Activated T-cell treated with anti-CD3 and anti-CD28 coated beads, Interleukin-2, amount 50 U/mL, for 1 hour (primary cell): Measurements from ENCODE around the gene SFT2D1.
A peak's percentile ranks its signal among the peaks of the same experiment; 100 is the strongest.

Experiments
- DNase-seq: peaks from one replicate; pipeline ENCODE4 v3.0.0-alpha.2; 2020

The SFT2D1 gene

DNA sequence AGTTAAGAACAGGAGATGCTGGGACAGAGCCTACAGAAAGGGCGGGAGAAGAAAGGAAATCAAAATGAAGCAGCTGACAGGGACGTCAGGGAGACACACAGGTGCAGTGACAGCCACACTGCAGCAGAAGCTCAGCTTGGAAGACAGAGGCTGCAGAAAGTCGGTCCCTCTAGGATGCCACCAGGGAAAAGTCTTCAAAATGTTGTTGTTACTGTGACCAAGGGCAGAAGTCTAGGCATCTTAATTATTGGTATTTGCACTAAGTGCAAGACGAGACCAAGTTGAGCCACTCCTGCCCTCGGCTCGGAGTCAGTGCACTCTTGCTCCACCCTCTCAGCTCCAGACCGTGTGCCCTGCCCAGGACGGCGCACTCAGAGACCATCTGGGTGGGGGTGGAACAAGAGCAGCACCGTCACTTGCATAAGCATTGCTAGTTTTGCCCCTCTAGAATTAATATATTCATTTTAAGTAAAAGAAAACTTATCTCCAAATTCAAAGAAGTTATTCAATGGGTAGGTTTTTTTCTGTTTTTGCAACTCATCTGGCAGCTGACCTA lies 36.7 kb downstream of the SFT2D1 start:
- DNase-seq: no peak

DNA sequence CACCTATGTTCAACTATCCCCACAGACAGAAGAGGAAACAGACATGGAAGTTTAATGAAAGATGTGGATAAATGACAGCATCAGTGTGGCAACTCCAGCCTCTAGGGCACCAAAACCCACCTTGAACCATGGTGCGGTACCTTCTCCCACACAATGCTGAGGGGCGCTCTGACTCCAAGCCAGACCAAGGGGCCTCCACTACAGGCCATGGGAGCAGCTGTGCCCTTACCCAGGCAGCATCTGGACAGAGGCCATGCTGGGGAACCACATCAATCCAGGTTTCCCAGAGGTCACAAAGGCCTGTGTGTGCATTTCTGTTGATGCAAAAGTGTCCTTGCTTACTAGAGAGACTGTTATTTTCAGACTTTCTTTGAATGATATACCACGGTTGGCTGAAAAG lies 38.2 kb downstream of the SFT2D1 start:
- DNase-seq: no peak

DNA sequence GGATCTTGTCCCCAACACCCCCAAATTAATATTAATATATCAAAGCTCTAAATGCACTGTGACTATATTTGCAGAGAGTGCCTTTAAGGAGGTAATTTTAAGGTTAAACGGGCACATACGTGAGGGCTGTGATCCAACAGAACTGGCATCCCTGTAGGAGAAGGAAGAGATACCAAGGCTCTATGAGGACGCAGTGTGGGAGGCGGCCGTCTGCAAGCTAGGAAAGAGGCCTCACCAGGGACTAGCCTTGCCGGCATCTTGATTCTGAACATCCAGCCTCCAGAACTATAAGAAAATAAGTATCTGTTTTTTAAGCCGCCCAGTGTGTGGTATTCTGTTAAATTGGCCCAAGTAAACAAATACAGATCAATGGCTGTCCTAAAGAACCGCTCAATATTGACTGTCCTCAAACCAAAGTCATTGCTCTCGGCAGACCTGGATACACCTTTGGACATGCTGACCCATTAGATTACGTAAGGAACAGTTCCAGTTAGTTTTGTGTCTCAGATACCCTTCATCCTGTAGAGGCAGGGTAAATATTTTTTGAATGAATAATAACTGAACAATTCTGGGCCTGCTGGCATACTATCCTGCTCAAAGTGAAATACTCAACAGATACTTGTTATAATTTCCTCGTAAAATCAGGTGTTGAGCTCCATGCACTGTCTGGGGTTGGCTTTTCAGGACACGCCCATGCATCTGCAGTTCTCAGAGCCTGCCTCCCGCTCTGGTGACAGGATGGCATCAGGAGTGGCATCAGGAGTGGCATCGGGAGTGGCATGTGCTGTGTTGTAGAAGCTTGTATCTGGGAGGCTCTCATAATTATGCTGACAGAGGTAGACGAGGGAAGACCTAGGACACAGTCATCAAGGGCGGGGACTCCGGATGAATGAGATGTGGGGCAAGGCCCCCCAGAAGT lies 40.5 kb downstream of the SFT2D1 start:
- DNase-seq: no peak

GRCh38 chr6:166300357-166300987 lies 41.9 kb downstream of the SFT2D1 start:
- no peak for DNase-seq

GRCh38 chr6:166297606-166298005 lies 44.7 kb downstream of the SFT2D1 start:
- DNase-seq: no peak

DNA sequence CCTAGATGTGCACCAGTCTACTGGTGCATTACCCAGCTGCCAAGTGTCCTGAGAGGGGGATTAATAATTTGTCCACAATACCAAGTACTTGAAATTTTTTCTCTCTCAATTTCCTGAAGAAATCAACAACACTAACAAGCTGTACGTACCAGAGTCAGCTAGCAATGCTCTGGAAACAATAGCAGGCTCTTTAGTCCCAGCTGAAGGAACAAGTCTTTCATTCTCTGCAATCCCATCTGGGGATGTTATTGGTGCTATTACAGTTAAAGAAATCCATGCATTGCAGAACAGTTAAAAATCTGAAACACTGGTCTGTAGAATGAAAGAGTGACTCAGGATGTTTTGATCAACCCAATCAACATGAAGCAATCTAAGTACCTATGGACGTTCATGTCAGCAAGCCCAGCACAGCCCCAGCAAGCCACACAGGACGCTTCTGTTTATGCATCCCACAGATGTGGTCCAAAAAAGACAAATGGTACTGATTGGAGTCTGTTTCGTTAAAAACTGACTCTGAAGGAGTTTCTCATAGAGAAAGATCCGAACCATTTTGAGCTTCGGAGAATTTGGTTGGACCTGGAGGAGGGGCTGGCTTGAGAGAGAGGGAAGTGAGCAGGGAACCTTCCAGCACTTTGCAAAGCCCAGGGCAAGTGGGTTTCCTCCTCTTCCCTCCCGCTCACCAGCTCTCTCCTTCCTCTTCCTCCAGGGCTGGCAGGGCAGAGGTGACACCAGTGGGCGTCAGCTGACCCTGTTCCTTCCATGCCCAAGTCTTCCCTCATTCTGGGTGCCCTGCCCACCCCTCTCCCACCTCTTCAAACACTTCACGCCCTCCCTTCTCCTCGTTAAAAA lies 46.1 kb downstream of the SFT2D1 start:
- no peak for DNase-seq

GRCh38 chr6:166293731-166294584 lies 48.4 kb downstream of the SFT2D1 start:
- no peak for DNase-seq

DNA sequence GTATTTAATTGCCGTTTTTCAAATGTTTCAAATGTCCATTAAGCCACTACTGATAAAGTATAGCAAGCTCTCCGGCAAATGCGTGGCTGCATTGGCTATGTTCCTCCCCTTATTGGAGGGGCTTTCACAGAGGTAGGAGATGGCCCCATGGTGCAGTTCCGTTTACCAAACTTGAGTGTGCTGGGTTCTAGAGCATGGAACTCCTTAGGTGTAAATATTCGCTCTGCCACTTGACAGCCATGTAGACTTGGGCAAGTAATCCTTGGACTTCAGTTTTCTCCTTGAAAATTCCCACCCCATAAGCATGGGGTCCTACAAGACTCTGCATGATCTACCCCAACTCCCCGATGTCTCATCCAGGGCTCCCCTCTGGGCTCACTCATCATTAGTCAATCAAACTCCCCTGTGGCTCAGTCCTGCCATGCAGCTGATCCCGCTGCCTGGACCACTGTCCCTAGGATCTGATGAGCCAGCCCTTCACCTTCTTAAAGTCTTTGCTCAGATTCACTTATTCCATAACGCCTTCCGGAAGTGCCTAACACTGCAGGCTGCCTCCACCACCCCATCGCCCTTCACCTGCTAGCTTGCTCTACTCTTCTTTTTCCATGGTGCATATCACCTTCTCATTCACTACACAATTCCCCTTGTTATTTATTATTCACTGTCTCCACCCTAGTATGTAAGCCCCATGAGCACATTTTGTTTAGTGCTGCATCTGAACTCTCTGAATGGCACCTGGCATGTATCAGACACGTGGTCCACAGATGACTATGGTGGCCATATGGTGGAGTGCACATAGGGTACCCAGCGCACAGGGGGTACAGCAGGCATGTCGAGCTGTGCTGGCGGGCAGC lies 52.9 kb downstream of the SFT2D1 start:
- DNase-seq: no peak

GRCh38 chr6:166286839-166287271 lies 55.5 kb downstream of the SFT2D1 start:
- no peak for DNase-seq

DNA sequence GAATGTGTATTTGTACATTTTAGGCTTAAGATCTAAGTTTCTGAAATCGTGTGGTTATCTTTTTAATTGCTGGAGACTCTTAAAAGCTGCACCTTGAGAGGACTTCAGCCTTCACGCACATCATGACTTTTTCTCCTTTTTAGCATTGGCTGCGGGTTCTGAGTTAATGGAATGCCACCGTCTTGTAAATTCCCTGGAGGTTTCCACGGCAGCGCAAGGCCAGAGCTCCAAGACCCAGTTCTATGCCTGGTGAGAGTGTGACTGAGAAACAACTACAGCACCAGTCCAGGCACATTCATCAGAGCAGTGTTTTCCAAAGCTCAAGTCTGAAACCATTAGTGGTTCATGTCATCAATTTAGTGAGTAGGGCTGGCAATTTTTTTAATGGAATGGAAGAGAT lies 57.1 kb downstream of the SFT2D1 start:
- DNase-seq: no peak

GRCh38 chr6:166284640-166285039 lies 57.7 kb downstream of the SFT2D1 start:
- no peak for DNase-seq

GRCh38 chr6:166282394-166283032 lies 59.8 kb downstream of the SFT2D1 start:
- no peak for DNase-seq

GRCh38 chr6:166281104-166281503 lies 61.2 kb downstream of the SFT2D1 start:
- no peak for DNase-seq

GRCh38 chr6:166279393-166279679 lies 63.0 kb downstream of the SFT2D1 start:
- no peak for DNase-seq

- no peak for DNase-seq
Observed at GRCh38 chr6:166278579-166279392, 63.6 kb downstream of the SFT2D1 start.

DNA sequence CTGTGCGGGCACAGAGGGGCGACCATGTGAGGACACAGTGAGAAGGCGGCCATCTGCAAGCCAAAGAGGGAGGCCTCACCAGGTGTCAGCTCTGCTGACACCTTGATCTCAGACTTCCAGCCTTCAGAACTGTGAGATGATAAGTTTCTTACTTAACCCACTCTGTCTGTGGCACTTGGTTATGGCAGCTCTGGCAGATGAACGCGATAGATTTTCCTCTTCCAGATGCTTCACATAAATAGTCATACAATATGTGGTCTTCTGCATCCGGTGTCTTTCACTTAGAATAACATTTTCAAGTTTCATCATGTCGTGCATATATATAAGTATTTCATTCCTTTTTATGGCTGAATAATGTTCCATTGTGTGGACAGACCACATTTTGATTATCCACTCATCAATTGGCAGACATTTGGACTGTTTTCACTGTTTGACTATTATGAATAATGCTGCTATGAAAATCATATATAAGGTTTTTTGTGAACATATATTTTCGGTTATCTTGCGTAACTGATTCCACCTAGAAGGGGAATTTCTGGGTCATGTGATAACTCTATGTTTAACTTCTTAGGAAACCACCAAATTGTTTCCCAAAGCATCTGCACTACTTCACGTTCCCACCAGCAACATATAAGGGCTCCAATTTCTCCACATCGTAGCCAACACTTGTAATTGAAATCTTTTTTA lies 64.3 kb downstream of the SFT2D1 start:
- DNase-seq: no peak

DNA sequence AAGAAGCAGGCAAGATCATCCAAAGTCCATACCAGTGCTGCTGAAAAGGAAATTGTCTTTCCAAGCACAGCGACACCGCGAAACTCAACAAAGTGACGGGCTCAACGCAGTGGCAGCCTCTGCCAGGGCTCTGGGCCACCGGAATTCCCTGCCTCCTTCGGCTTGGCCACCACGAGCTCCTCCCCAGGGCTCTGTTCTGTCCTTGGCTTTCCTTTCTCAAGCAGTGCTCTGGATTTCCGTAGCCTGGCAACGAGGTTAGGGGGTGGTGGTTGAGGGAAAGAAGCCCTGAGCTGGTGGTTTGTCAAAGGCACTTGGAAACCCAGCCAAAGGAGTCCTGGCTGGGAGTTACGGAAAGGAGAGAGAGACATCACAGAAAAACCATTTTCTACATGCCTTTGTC lies 65.3 kb downstream of the SFT2D1 start:
- no peak for DNase-seq

DNA sequence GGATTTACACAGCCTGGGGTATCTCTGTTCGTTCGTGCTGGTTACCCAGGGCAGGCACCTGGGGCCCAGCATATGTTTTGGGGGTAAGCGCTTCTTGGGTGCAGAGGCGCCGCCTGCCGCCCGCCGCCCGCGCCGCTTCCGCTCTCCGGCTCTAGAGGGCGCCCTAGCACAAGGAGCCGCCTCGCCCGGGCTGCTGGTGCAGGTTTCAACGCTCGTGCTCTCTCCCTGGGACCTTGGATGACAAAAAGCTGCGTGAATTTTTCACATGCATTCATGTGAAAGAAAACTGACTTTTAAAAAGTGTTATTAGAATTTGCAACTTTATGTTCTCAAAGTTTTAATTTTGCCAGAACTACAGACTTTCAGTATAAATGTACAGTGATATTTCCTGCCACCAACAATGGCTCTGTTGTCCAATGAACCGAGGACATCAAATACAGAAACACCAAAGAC lies 66.6 kb downstream of the SFT2D1 start:
- peak; percentile 87 for DNase-seq

DNA sequence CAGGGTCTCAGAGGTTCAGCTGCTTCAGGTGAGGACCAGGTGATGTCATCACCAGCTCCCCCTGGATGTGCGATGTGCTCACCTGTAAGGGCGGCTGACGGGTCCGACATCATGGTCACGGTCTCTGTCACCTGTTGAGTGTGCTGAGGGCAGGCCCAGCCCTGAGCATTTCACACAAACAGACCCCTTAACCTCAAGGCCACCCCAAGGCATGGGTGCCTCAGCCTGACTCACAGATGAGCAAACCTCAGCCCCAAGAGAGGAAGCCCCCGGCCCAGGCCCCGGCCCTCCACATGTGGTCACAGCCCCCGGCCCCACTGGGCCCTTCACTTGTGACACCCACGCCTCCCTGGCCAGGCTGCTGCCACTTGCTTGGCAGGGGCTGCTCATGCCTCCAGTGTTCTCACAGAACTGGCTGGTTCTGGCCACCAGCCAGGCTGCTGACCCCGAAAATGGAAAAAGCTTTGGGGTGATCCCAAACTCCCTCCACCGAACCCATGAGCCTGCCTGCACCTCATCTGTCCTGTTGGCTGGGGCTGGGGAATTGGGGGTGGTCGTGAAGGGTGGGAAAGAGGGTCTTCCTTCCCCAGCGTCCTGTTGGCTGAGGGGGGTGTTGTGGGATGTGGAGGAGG lies 67.5 kb downstream of the SFT2D1 start:
- DNase-seq: no peak
